Right lobe of liver (tissue), 6 donors: Measurements from ENCODE around the gene ARRB1. TPM values are rescaled to one million over a fixed set of nuclear protein-coding genes. Genes with fewer than 3 reads are reported as not detected.

Source experiments
- ATAC-seq, 4 donors: fragments of 200-7000 bp; cut with Tn5 transposase; one replicate each; pipeline ENCODE4 v1.9.1; 2020; ENCODE audit warnings: mild to moderate bottlenecking in 4 of 4, moderate library complexity in 4 of 4
- DNase-seq, 3 donors: peaks; one replicate each; pipeline ENCODE4 v3.0.0-alpha.2; 2020
- H3K27ac ChIP-seq, 3 donors: fragments of 200-600 bp; one replicate each; pipeline ENCODE4 v1.8.0; 2022
- H3K27me3 ChIP-seq, 2 donors: fragments of 200-600 bp; one replicate each; pipeline ENCODE4 v1.8.0; 2022
- H3K36me3 ChIP-seq, 4 donors: fragments of 200-600 bp; sonication (generic) in 1 of 4; one replicate each; pipeline versions ENCODE4 v1.5.1 to v1.8.0; 2017 to 2022; ENCODE audit warnings: control low read depth in 1 of 4
- H3K4me1 ChIP-seq, 4 donors: fragments of 200-600 bp; sonication (generic) in 1 of 4; one replicate each; pipeline versions ENCODE4 v1.5.1 to v1.8.0; 2017 to 2022; ENCODE audit warnings: control low read depth in 1 of 4
- H3K4me3 ChIP-seq, 3 donors: fragments of 200-600 bp; one replicate each; pipeline ENCODE4 v1.8.0; 2022
- H3K9me3 ChIP-seq, 4 donors: fragments of 200-600 bp; sonication (generic) in 1 of 4; one replicate each; pipeline versions ENCODE4 v1.5.1 to v1.8.0; 2017 to 2022; ENCODE audit warnings: control low read depth in 1 of 4
- POLR2A ChIP-seq: fragments of 450-650 bp; IDR thresholded peaks from one replicate; pipeline ENCODE4 v1.6.1; 2017; ENCODE audit warnings: antibody characterized with exemption, mild to moderate bottlenecking
- WGBS: methylation state at CpG from one replicate; pipeline ENCODE4 v1.1.6; 2018; ENCODE audit warnings: low coverage, low lambda C conversion rate; ENCODE audit not compliant: insufficient coverage; ENCODE audit errors: missing lambda C conversion rate; 5-methylcytosine and 5-hydroxymethylcytosine counted together
- intact Hi-C, 2 donors: fragments of 100-400 bp; cut with DNase I; formaldehyde crosslinking; loops; one replicate each; pipeline versions ENCODE4 v1.11.2 to v1.14.1; 2022
- total RNA-seq, 6 experiments: library from RNA; depleted of rRNA in 2 of 6; stranded (reverse); fragments of >200 nt in 2 of 6; fragmentation: NEBNext Ultra II Directional in 3 of 6; extraction: Animal tissue kit (Norgen Biotek cat#: 25700) in 3 of 6; gene quantifications; one replicate each; pipeline versions ENCODE4 v1.1.0 to v1.2.4, GENCODE V29; 2016 to 2023
- TF ChIP-seq, protein P1 (sequence below), 4 donors: fragments of 200-600 bp in 3 of 4; fragments of 450-650 bp in 1 of 4; IDR thresholded peaks; one replicate each; pipeline versions ENCODE4 v1.5.1 to v1.8.0; 2016 to 2022; ENCODE audit warnings: antibody characterized with exemption in 4 of 4, mild to moderate bottlenecking in 2 of 4
- donor health status: DM: no; HTN: yes; CAD: no.
- donor health status: DM: no; HTN: no; CAD: no.
- donor health status: DM: no; HTN: no; CAD: no.
- donor health status: DM: no; HTN: yes; CAD: no.
- donor health status: DM: no; HTN: yes; CAD: no.

Gene ARRB1
- total RNA-seq, 6 experiments from 2014 or later, result 8.6 to 26.4 (median 24.5) TPM

DNA sequence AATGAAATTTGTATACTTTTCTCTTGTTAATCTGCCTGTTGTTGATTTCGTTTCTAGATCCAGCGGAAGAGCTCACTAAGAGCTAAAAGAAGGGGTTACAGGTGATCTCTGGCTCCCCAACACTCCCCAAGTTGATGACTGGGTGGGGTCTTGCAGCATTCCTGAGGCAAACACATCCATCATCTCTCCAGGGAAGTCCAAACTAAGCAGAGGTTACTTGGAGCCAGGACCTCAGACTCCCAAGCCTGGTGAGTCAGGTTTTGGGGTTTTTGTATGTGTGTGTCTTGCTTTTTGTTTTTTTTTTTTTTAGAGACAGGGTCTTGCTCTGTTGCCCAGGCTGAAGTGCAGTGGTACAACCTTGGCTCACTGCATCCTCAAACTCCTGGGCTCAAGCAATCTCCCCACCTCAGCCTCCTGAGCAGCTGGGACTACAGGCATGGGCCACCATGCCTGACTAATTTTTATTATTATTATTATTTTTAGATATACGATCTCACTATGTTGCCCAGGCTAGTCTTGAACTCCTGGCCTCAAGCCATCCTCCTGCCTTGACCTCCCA is 36.4 kb upstream of the ARRB1 start:
- H3K27ac ChIP-seq, result no peak overlapping the region
- no peak for TF ChIP-seq POLR2A
- TF ChIP-seq, protein P1, sequence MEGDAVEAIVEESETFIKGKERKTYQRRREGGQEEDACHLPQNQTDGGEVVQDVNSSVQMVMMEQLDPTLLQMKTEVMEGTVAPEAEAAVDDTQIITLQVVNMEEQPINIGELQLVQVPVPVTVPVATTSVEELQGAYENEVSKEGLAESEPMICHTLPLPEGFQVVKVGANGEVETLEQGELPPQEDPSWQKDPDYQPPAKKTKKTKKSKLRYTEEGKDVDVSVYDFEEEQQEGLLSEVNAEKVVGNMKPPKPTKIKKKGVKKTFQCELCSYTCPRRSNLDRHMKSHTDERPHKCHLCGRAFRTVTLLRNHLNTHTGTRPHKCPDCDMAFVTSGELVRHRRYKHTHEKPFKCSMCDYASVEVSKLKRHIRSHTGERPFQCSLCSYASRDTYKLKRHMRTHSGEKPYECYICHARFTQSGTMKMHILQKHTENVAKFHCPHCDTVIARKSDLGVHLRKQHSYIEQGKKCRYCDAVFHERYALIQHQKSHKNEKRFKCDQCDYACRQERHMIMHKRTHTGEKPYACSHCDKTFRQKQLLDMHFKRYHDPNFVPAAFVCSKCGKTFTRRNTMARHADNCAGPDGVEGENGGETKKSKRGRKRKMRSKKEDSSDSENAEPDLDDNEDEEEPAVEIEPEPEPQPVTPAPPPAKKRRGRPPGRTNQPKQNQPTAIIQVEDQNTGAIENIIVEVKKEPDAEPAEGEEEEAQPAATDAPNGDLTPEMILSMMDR (IDR thresholded peaks at IDR 0.05), result no peak
- no peaks in the 10 kb centered on the region for H3K9me3 ChIP-seq
- H3K27me3 ChIP-seq, result no peaks in the 10 kb centered on the region
- ATAC-seq (no peak), DNase-seq (no peak)
- intact Hi-C loops, result loop anchor here (10.0 kb wide), 2 partner anchors 53 to 63 kb away; no protein-coding TSS in a partner anchor
- 63% methylated on average over 3 of the region's 3 CpGs for WGBS
- H3K36me3 ChIP-seq, result no peaks in the 10 kb centered on the region
- H3K4me3 ChIP-seq, result no peak overlapping the region
- peaks cover 0 to 4% (median 0%) of the 10 kb centered on the region in 4 donors for H3K4me1 ChIP-seq

DNA sequence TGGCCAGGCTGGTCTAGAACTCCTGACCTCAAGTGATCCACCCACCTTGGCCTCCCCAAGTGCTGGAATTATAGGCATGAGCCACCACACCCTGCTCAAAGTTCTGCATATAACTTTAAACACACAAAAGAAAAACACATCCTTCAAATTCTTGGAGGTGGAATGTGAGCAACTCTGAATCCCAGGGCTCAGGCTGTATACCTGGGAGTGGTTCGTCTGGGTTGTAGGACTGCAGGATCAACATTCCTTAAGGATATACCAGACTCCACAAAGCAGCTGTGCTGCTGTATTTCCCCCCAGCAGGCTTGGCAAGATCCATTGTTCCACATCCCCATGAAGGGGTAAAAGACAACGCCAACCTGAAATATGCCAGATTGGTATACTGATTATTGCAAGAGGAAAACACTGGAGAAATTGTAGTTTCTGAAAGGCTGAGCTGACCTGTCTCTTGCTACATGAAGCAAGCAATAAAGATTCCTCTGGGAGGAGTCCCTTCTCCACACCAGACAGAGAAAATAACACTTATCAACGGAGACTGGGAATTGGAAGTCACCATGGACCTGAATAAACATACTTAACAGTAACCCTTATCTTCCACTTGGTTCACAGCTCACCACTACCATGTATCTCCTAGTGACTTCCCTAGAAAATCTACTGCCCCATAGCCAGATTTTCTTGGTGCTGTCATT is 35.6 kb upstream of the ARRB1 start:
- TF ChIP-seq POLR2A, result no peak
- TF ChIP-seq, protein P1 (IDR thresholded peaks at IDR 0.05), result no peak
- Histone ChIP-seq H3K4me1 (peaks cover 0 to 4% (median 0%) of the 10 kb centered on the region in 4 donors), H3K27ac (no peak overlapping the region), H3K36me3 (no peaks in the 10 kb centered on the region), H3K27me3 (no peaks in the 10 kb centered on the region), H3K4me3 (no peak overlapping the region), H3K9me3 (no peaks in the 10 kb centered on the region)
- 50% methylated on average over 3 of the region's 3 CpGs for WGBS
- no peak for DNase-seq
- intact Hi-C loops, result loop anchor here (10.0 kb wide), 2 partner anchors 52 to 62 kb away; no protein-coding TSS in a partner anchor
- ATAC-seq, result no peak

DNA sequence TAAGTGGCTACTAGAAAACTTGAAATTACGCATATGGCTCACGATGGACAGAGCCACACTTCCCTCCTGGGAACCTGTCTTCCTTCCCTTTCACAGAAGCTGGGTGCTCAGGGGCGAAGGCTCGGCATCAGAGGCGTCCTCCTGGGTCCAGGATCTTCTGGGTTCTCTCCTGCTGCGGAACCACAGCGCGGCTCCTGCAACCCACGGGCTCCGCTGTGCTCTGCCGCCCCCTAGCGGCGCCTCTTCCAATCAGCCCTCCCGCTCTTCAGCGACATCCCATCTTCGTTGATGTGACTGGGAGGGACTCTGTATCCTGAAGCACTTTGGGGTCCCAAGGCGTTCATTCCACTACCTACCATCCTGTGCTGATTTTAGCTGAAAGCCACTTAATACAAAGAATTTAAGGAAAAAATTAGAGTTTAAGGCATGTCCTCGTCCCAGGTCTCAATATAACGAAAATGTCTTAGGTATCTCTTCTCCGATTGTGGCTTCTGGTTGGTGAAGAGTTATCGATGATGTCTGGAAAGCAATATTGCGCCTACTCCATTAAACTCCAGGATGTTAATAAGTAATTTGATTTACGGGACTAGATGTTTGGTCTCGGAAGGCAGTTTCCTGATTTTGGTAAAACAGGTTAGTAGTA is 33.1 kb upstream of the ARRB1 start:
- H3K27me3 ChIP-seq, result no peaks in the 10 kb centered on the region
- ATAC-seq, result peak; percentile 88 to 95 (median 92)
- no peaks in the 10 kb centered on the region for H3K36me3 ChIP-seq
- H3K4me3 ChIP-seq, result no peak overlapping the region
- WGBS, result 24% methylated on average over 19 of the region's 24 CpGs
- TF ChIP-seq, protein P1 (IDR thresholded peaks at IDR 0.05), result peak; percentile 94 to 98 (median 98)
- no peak for TF ChIP-seq POLR2A
- H3K9me3 ChIP-seq, result no peaks in the 10 kb centered on the region
- peak; percentile 80 to 84 (median 82) for DNase-seq
- H3K4me1 ChIP-seq, result peaks cover 0 to 4% (median 0%) of the 10 kb centered on the region in 4 donors
- no peak overlapping the region for H3K27ac ChIP-seq
- intact Hi-C loops, result loop anchor here (2.0 to 10.0 kb wide), 4 partner anchors 50 to 107 kb away; no protein-coding TSS in a partner anchor

DNA sequence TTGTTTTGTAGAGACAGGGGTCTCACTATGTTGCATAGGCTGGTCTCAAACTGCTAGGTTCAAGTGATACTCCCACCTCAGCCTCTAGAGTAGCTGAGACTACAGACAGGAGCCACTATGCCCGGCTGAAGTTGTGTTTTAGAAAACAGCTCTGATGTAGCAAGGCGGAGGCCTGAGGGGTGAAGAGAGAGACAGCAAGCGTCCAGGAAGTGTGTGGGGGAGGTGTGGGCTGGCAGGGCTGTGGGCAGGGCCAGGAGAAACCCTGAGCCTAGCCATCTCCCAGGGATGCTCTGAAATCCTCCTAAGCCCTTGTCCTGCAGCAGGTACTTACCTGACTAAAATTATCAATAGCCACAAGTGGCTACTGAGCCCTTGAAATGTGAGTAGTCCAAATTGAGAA is 31.8 kb upstream of the ARRB1 start:
- WGBS, result 60% methylated on average over 1 of the region's 3 CpGs
- no peaks in the 10 kb centered on the region for H3K36me3 ChIP-seq
- H3K27ac ChIP-seq, result no peak overlapping the region
- DNase-seq, result no peak
- TF ChIP-seq, protein P1 (IDR thresholded peaks at IDR 0.05), result no peak
- TF ChIP-seq POLR2A, result no peak
- H3K4me1 ChIP-seq, result peaks cover 0 to under 1% (median 0%) of the 10 kb centered on the region in 4 donors
- peak in 1 of 4 donors; percentile 22 for ATAC-seq
- H3K27me3 ChIP-seq, result no peaks in the 10 kb centered on the region
- intact Hi-C loops, result loop anchor here (5.0 to 10.0 kb wide), 3 partner anchors 48 to 106 kb away; no protein-coding TSS in a partner anchor
- no peaks in the 10 kb centered on the region for H3K9me3 ChIP-seq
- no peak overlapping the region for H3K4me3 ChIP-seq
